Lower lobe of right lung (tissue), 2 donors: Measurements from ENCODE around the gene ARHGAP8. TPM values are rescaled to one million over a fixed set of nuclear protein-coding genes. Genes with fewer than 3 reads are reported as not detected.
A peak's percentile ranks its signal among the peaks of the same experiment; 100 is the strongest.
"Not testable (repeated sequence)": the region's sequence is repeated elsewhere in the genome, so short reads cannot be mapped to it uniquely, and the experiment has no call there.

Experiments used
- ATAC-seq, 2 donors: fragments of 200-7000 bp; cut with Tn5 transposase; one replicate each; pipeline ENCODE4 v1.9.1; 2020 to 2022; ENCODE audit warnings: mild to moderate bottlenecking in 2 of 2, moderate library complexity in 2 of 2
- DNase-seq: peaks from one replicate; pipeline ENCODE4 v3.0.0-alpha.2; 2020
- H3K27ac ChIP-seq: fragments of 200-600 bp; one replicate; pipeline ENCODE4 v1.8.0; 2022
- H3K27me3 ChIP-seq: fragments of 200-600 bp; one replicate; pipeline ENCODE4 v1.8.0; 2022; ENCODE audit warnings: low read depth
- H3K36me3 ChIP-seq: fragments of 200-600 bp; one replicate; pipeline ENCODE4 v1.8.0; 2022; ENCODE audit warnings: mild to moderate bottlenecking
- H3K4me1 ChIP-seq: fragments of 200-600 bp; one replicate; pipeline ENCODE4 v1.8.0; 2022
- H3K4me3 ChIP-seq: fragments of 200-600 bp; one replicate; pipeline ENCODE4 v1.8.0; 2022; ENCODE audit warnings: mild to moderate bottlenecking
- H3K9me3 ChIP-seq: fragments of 200-600 bp; one replicate; pipeline ENCODE4 v1.8.0; 2022
- CTCF ChIP-seq: fragments of 200-600 bp; IDR thresholded peaks from one replicate; pipeline ENCODE4 v1.8.0; 2022; ENCODE audit warnings: antibody characterized with exemption, mild to moderate bottlenecking
- intact Hi-C: fragments of 100-400 bp; cut with DNase I; formaldehyde crosslinking; loops from one replicate; pipeline ENCODE4 v1.11.0; 2022
- total RNA-seq: library from RNA; stranded (reverse); fragmentation: NEBNext Ultra II Directional; extraction: Animal tissue kit (Norgen Biotek cat#: 25700); gene quantifications from one replicate; pipeline ENCODE4 v1.2.1, GENCODE V29; 2021
- donor health status: DM: no; HTN: yes; CAD: no; lungs with severe emphysema.

Gene ARHGAP8
- total RNA-seq, 1 donor from 2014 or later, result 18.2 TPM

GRCh38 chr22:44848296-44848741 is 95.9 kb downstream of the ARHGAP8 start:
- Histone ChIP-seq H3K4me1 (no peaks in the 10 kb centered on the region), H3K27me3 (no peaks in the 10 kb centered on the region), H3K27ac (no peak overlapping the region), H3K4me3 (no peak overlapping the region), H3K9me3 (peaks cover 4% of the 10 kb centered on the region), H3K36me3 (no peaks in the 10 kb centered on the region)
- TF ChIP-seq CTCF, result no peak
- ATAC-seq, result no peak
- DNase-seq, result no peak
- intact Hi-C loops, result no loop called here

GRCh38 chr22:44848791-44849420 is 96.5 kb downstream of the ARHGAP8 start:
- intact Hi-C loops, result no loop called here
- ATAC-seq, result peak in 1 of 2 donors; percentile 37

GRCh38 chr22:44850946-44851345 is 98.6 kb downstream of the ARHGAP8 start:
- H3K36me3 ChIP-seq, result no peaks in the 10 kb centered on the region
- TF ChIP-seq CTCF, result no peak
- intact Hi-C loops, result no loop called here
- H3K9me3 ChIP-seq, result no peaks in the 10 kb centered on the region
- H3K27me3 ChIP-seq, result no peaks in the 10 kb centered on the region
- no peak for DNase-seq
- no peak overlapping the region for H3K27ac ChIP-seq
- H3K4me1 ChIP-seq, result no peaks in the 10 kb centered on the region
- no peak overlapping the region for H3K4me3 ChIP-seq
- no peak for ATAC-seq

More at GRCh38 chr22:44848791-44849420, 96.5 kb downstream of the ARHGAP8 start:
- no peaks in the 10 kb centered on the region for H3K36me3 ChIP-seq
- H3K27ac ChIP-seq, result no peak overlapping the region
- DNase-seq, result no peak
- peaks cover 4% of the 10 kb centered on the region for H3K9me3 ChIP-seq
- TF ChIP-seq CTCF, result no peak
- no peaks in the 10 kb centered on the region for H3K27me3 ChIP-seq
- H3K4me3 ChIP-seq, result no peak overlapping the region
- no peaks in the 10 kb centered on the region for H3K4me1 ChIP-seq

- H3K4me1 ChIP-seq, intact Hi-C loops, H3K27ac ChIP-seq, H3K9me3 ChIP-seq, H3K27me3 ChIP-seq, H3K36me3 ChIP-seq, H3K4me3 ChIP-seq, ATAC-seq: not testable (repeated sequence)
- peak; percentile 4 for DNase-seq
These were observed 102.3 kb downstream of the ARHGAP8 start for GRCh38 chr22:44854641-44855040.

- Histone ChIP-seq H3K27ac (no peak overlapping the region), H3K27me3 (no peaks in the 10 kb centered on the region), H3K9me3 (no peaks in the 10 kb centered on the region), H3K4me3 (no peak overlapping the region), H3K4me1 (no peaks in the 10 kb centered on the region), H3K36me3 (no peaks in the 10 kb centered on the region)
- TF ChIP-seq CTCF, result no peak
- ATAC-seq (no peak), DNase-seq (no peak)
- intact Hi-C loops, result no loop called here
These were observed 103.5 kb downstream of the ARHGAP8 start for GRCh38 chr22:44855855-44856254.

- H3K27ac ChIP-seq, intact Hi-C loops, ATAC-seq: not testable (repeated sequence)
These were observed 106.4 kb downstream of the ARHGAP8 start for GRCh38 chr22:44858819-44859218.

More at GRCh38 chr22:44858819-44859218, 106.4 kb downstream of the ARHGAP8 start:
- not testable (repeated sequence) for H3K36me3 ChIP-seq, H3K27me3 ChIP-seq, H3K4me1 ChIP-seq, DNase-seq, H3K9me3 ChIP-seq, H3K4me3 ChIP-seq
